Aorta (tissue), 5 donors: ENCODE data around the gene PARM1. TPM values are rescaled to one million over a fixed set of nuclear protein-coding genes. Genes with fewer than 3 reads are reported as not detected.
"Not testable (repeated sequence)": the region's sequence is repeated elsewhere in the genome, so short reads cannot be mapped to it uniquely, and the experiment has no call there.

Experiments
- ATAC-seq: fragments of 200-7000 bp; cut with Tn5 transposase; one replicate; pipeline ENCODE4 v1.9.1; 2022; ENCODE audit warnings: moderate library complexity; ENCODE audit not compliant: low FRiP score
- DNase-seq, 2 donors: peaks; one replicate each; pipeline ENCODE4 v3.0.0-alpha.2; 2020
- H3K27ac ChIP-seq, 2 donors: one replicate each; pipeline ENCODE4 v1.5.1; 2013; ENCODE audit warnings: low read length in 2 of 2, mild to moderate bottlenecking in 2 of 2, moderate library complexity in 2 of 2, control low read depth in 1 of 2, inconsistent platforms in 1 of 2, low read depth in 1 of 2
- H3K27me3 ChIP-seq, 2 donors: one replicate each; pipeline ENCODE4 v1.6.1; 2013; ENCODE audit warnings: control low read depth in 1 of 2, low read length in 1 of 2, mild to moderate bottlenecking in 1 of 2, moderate library complexity in 1 of 2; ENCODE audit not compliant: insufficient read depth in 2 of 2, control insufficient read depth in 1 of 2
- H3K36me3 ChIP-seq, 2 donors: one replicate each; pipeline ENCODE4 v1.6.1; 2013; ENCODE audit warnings: control low read depth in 1 of 2, low read length in 1 of 2, mild to moderate bottlenecking in 1 of 2; ENCODE audit not compliant: insufficient read depth in 2 of 2, control insufficient read depth in 1 of 2
- H3K4me1 ChIP-seq, 2 donors: one replicate each; pipeline ENCODE4 v1.6.1; 2013; ENCODE audit warnings: low read length in 2 of 2, control low read depth in 1 of 2, mild to moderate bottlenecking in 1 of 2, moderate library complexity in 1 of 2; ENCODE audit not compliant: insufficient read depth in 2 of 2, control insufficient read depth in 1 of 2
- H3K4me3 ChIP-seq, 2 donors: one replicate each; pipeline ENCODE4 v1.5.1; 2013; ENCODE audit warnings: low read length in 2 of 2, control low read depth in 1 of 2, mild to moderate bottlenecking in 1 of 2
- H3K9me3 ChIP-seq: one replicate; pipeline ENCODE4 v1.6.1; 2013; ENCODE audit warnings: mild to moderate bottlenecking, low read length; ENCODE audit not compliant: control insufficient read depth
- WGBS, 2 donors: extraction: QIAGEN DNeasy Blood & Tissue Kit; methylation state at CpG; one replicate each; pipeline ENCODE4 v1.1.7; 2013; 5-methylcytosine and 5-hydroxymethylcytosine counted together
- intact Hi-C, 2 donors: fragments of 100-400 bp; cut with DNase I; formaldehyde crosslinking; loops; one replicate each; pipeline versions ENCODE4 v1.14.2 to v1.15.0; 2022
- polyA plus RNA-seq, 2 donors: library from polyadenylated mRNA; stranded (reverse); fragments of 200-250 nt; gene quantifications; one replicate each; pipeline ENCODE4 v1.2.3, GENCODE V29; 2013
- total RNA-seq, 2 donors: library from RNA; stranded (reverse); fragmentation: NEBNext Ultra II Directional; extraction: Animal tissue kit (Norgen Biotek cat#: 25700); gene quantifications; one replicate each; pipeline ENCODE4 v1.2.1, GENCODE V29; 2021
- donor health status: healthy with polysubstance abuse.
- donor health status: Bipolar disorder and iron deficiency.
- donor health status: DM: no; HTN: no; CAD: no.
- donor health status: DM: no; HTN: no; CAD: no.
- donor health status: DM: yes; HTN: yes; CAD: no.

PARM1 gene
- total and polyA plus RNA-seq, 4 donors, result 42.6 to 202 (median 80.4) TPM

DNA sequence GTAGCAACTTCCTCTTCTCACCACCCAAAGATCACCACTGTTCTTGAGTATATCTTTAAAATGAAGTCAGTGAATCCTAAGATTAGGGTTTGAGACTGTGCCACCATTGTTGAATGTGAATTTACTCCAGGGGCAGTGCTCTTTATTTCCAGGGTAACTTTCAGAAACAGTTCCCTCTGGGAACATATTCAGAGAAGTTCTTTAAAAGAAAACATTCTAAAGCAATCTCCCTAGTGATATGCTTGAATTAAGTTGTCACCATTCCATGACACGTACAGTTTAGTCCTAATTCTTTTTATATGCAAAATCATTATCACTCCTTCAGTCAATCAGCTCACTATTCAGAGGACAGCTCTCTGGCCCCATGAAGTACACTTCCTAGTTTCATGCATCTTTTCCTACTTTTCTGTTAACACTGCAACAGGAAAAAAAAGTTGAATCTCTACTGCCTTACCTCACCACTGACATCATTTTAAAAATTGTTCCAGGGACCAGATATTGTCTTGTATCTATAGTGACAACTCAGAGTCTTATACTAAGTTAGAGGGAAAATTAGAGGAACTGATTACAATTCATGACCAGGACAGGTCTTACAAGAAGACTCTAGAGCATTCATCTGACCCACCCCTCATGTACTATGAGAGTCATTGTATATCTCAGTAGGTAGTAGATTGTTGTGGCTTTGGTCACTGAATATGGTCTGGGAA, 49.8 kb downstream of the PARM1 start:
- DNase-seq, result no peak
- Histone ChIP-seq H3K36me3 (no peaks in the 10 kb centered on the region), H3K27ac (no peak overlapping the region), H3K9me3 (no peaks in the 10 kb centered on the region), H3K27me3 (no peaks in the 10 kb centered on the region), H3K4me3 (no peak overlapping the region), H3K4me1 (no peaks in the 10 kb centered on the region)
- no peak for ATAC-seq
- WGBS, 2 donors, result 18 to 25% methylated on average over 1 of the region's 1 CpG
- intact Hi-C loops, result no loop called here

DNA sequence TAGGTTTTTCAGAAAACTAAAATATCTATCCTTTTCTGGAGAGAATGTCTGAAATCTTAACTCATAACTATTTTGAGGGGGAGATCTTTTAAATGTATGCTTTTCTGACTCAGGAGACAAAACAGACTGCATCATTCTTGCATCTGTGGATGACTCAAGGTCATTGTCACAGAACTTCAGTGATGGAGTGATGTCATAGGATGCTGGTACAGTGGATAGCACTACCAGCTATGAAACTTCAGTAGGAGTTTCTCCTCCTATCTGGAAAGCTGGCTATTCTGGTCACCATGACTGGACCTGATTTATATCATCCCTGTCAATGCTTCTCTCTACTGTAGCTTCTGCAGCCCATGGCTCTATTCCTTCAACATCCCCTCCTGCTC, 50.3 kb downstream of the PARM1 start:
- Histone ChIP-seq H3K27ac (no peak overlapping the region), H3K36me3 (no peaks in the 10 kb centered on the region), H3K27me3 (no peaks in the 10 kb centered on the region), H3K4me1 (peaks cover 0 to 3% of the 10 kb centered on the region in 2 donors), H3K9me3 (no peaks in the 10 kb centered on the region), H3K4me3 (no peak overlapping the region)
- no peak for DNase-seq
- no peak for ATAC-seq
- intact Hi-C loops, result no loop called here

DNA sequence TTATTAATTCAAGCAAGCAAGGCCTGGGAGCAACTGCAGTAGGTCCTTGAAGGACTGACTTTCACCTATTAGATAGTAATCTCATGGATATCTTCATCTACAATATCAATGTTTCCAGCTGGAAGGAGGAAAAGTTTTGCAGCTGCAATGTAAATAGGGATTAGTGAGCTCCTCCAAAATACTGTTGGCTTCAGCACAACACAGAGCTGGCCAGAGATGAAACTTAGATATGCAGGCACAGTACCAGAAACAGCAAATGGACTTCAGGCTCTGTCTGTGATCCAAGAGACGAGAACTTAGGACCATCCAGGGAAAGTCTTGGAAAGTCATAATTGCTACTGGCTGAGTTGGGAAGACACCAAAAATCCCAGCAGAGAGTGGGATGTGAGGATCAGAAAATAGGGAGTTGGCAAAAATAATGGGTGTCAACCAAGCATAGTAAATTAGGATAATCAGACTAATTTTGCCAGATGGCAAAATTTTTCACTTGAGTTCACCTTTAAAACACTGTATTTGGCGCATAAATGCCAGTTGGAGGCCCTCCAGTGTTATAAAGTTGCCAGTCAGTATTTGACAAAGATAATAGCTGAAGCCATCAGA, 57.5 kb downstream of the PARM1 start:
- H3K4me3 ChIP-seq, result no peak overlapping the region
- no peak overlapping the region for H3K27ac ChIP-seq
- ATAC-seq, result no peak
- H3K4me1 ChIP-seq, result peaks cover 12 to 29% of the 10 kb centered on the region in 2 donors
- DNase-seq, result no peak
- 32 to 36% methylated on average over 2 of the region's 2 CpGs for WGBS, 2 donors
- H3K9me3 ChIP-seq, result no peaks in the 10 kb centered on the region
- intact Hi-C loops, result no loop called here
- no peaks in the 10 kb centered on the region for H3K27me3 ChIP-seq
- no peaks in the 10 kb centered on the region for H3K36me3 ChIP-seq

DNA sequence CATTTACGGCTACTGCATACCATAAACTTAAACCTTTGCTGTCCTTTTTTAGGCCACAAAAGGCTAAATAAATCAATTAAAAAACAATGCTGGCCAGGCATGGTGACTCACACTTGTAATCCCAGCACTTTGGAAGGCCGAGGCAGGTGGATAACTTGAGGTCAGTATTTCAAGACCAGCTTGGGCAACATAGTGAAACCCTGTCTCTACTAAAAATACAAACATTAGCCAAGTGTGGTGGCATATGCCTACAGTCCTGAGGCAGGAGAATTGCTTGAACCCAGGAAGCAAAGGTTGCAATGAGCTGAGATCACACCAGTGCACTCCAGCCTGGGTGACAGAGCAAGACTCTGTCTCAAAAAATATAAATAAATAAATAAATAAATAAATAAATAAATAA, 61.5 kb downstream of the PARM1 start:
- ATAC-seq, H3K4me3 ChIP-seq, H3K9me3 ChIP-seq, H3K27me3 ChIP-seq, intact Hi-C loops, DNase-seq, H3K36me3 ChIP-seq, H3K27ac ChIP-seq: not testable (repeated sequence)
- WGBS, 2 donors, result 87 to 91% methylated on average over 2 of the region's 2 CpGs
- H3K4me1 ChIP-seq, result peaks cover 10 to 29% of the 10 kb centered on the region in 2 donors

DNA sequence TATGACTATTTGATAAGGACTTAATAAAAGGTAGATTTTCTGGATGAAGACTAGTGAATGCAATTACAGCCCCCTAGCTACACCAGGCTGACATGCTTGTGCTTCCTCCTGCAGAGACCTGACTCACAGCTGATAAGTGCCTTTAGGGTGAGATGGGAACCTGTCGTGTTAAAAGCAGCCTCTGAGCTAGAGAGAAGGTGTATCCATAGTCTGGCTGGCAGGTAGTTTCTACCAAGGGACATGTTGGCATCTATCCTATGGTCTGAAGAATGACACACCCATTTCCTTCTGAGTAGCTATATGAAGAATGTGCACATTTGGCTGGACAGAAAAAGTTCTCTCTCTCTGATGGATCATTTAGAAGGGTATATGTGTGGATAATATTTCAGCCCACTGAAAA, 64.1 kb downstream of the PARM1 start:
- Histone ChIP-seq H3K9me3 (no peaks in the 10 kb centered on the region), H3K4me1 (peaks cover 6 to 7% of the 10 kb centered on the region in 2 donors), H3K27me3 (no peaks in the 10 kb centered on the region), H3K27ac (no peak overlapping the region), H3K36me3 (no peaks in the 10 kb centered on the region), H3K4me3 (no peak overlapping the region)
- no peak for ATAC-seq
- 19 to 37% methylated on average over 1 of the region's 1 CpG for WGBS, 2 donors
- intact Hi-C loops, result no loop called here
- no peak for DNase-seq

DNA sequence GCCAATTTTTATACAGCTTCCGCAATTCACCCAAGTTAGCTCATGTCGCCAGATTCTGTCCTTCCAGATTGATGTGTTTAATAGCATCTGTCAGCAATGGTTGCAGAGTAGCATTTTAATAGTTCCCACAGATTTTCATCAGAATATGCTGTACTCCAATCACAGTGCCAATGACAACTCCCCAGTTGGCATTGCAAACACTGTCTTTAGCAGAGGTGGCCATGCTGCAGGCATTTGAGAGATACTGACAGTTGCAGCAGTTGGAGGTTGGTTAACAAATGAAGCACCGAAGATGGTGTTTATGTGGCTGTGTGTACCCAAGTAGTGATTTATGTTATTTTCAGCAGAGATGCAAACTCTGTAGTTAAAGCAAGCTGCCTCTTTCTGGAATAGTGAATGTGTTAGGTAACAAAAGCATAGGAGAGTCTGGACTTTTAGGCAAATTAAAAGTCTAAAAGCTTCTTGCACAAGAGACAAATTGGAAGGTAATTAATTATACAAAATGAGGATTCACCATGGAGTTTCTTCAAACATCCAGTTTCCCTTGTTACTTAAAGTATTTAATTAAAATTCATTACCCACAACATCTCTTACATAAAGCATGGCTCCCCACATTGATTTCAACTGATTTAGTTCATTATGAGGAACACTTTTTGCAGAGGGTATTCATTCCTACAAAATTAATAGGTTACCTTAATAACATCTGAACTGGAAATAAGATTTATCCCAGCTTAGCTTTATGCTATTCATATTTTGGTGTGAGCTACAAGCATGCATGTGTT, 65.2 kb downstream of the PARM1 start:
- Histone ChIP-seq H3K4me3 (no peak overlapping the region), H3K36me3 (no peaks in the 10 kb centered on the region), H3K27ac (no peak overlapping the region), H3K27me3 (no peaks in the 10 kb centered on the region), H3K4me1 (peaks cover 7 to 12% of the 10 kb centered on the region in 2 donors), H3K9me3 (no peaks in the 10 kb centered on the region)
- DNase-seq (no peak), ATAC-seq (no peak)
- WGBS, 2 donors, result 11 to 24% methylated on average over 3 of the region's 3 CpGs
- intact Hi-C loops, result no loop called here

DNA sequence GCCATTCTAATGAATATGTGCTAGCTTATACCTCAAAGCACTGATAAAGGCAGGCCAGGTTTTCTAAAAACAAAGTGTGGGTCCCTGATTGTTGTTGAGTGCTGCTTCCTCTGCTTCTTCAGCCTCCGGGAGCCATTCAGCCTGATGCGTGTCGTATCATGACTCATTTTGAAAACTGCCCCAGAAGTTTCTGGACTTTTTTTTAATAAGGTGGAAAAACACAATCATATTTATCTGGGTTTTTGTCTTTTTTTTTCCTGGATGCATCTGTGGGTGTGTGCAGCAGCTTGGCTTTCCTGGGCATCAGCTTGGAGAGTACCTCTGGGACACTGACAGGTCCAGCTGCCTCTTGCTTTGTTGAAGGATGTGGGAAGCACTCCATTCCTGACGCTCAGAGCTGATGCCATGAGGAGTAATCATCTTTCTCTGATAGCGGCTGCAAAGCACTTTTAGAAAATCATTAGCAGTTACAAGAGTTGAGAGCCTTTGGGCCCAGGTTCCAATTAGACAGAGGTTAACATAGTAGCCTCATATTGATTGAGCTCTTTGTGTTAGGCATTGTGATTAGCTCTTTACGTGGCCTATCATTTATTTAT, 66.9 kb downstream of the PARM1 start:
- no peak for ATAC-seq
- no peaks in the 10 kb centered on the region for H3K36me3 ChIP-seq
- H3K4me1 ChIP-seq, result peaks cover 7 to 17% of the 10 kb centered on the region in 2 donors

DNA sequence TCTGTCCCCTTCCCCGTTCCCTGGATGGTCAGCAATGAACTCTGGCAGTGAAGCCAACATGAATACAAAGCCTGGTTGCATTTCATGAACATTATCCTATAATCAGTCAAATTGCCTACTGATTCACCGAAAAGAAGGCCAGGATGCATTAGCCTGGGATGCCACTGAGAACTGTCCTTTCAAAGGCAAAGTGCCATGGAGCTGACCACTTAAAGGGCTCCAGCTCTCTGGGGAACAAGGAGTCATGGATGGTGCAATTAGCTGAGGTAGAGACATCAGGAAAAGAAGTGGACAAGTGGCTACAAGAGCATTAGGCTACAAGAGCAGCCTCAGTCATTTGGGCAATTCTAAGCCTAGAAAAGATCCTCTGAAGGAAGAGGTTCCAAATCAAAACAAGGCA, 69.0 kb downstream of the PARM1 start:
- peak overlapping the region in 1 of 2 donors; percentile 68 for H3K27ac ChIP-seq
- DNase-seq (no peak), ATAC-seq (no peak)
- H3K4me1 ChIP-seq, result peaks cover 7 to 17% of the 10 kb centered on the region in 2 donors
- H3K27me3 ChIP-seq, result no peaks in the 10 kb centered on the region
- intact Hi-C loops, result loop anchor here in 1 of 2 donors (5.0 kb wide), 1 partner anchor 70 kb away; the partner anchor contains the start of gene PARM1
- no peaks in the 10 kb centered on the region for H3K9me3 ChIP-seq
- H3K36me3 ChIP-seq, result no peaks in the 10 kb centered on the region
- WGBS, 2 donors, result 94% methylated on average over 2 of the region's 2 CpGs
- no peak overlapping the region for H3K4me3 ChIP-seq

More for the DNA sequence above, 66.9 kb downstream of the PARM1 start:
- 66 to 75% methylated on average over 6 of the region's 6 CpGs for WGBS, 2 donors
- DNase-seq, result no peak
- intact Hi-C loops, result loop anchor here in 1 of 2 donors (5.0 kb wide), 1 partner anchor 68 kb away; the partner anchor contains the start of gene PARM1
- H3K4me3 ChIP-seq, result no peak overlapping the region
- no peaks in the 10 kb centered on the region for H3K27me3 ChIP-seq
- no peaks in the 10 kb centered on the region for H3K9me3 ChIP-seq
- H3K27ac ChIP-seq, result no peak overlapping the region
